Ascending aorta (tissue), 2 donors: Measurements from ENCODE around the gene STXBP5L. TPM values are rescaled to one million over a fixed set of nuclear protein-coding genes. Genes with fewer than 3 reads are reported as not detected.
"Not testable (repeated sequence)": the region's sequence is repeated elsewhere in the genome, so short reads cannot be mapped to it uniquely, and the experiment has no call there.

ENCODE experiments used
- DNase-seq, 2 donors: peaks; one replicate each; pipeline ENCODE4 v3.0.0-alpha.2; 2019; ENCODE audit warnings: low spot score in 2 of 2
- H3K27ac ChIP-seq, 2 donors: fragments of 200-600 bp; sonication (generic); one replicate each; pipeline ENCODE4 v1.5.1; 2016 to 2017; ENCODE audit warnings: mild to moderate bottlenecking in 1 of 2
- H3K27me3 ChIP-seq: fragments of 200-600 bp; sonication (generic); one replicate; pipeline ENCODE4 v1.5.1; 2017
- H3K36me3 ChIP-seq, 2 donors: fragments of 200-600 bp; sonication (generic); one replicate each; pipeline ENCODE4 v1.5.1; 2016
- H3K4me1 ChIP-seq, 2 donors: fragments of 200-600 bp; sonication (generic); one replicate each; pipeline ENCODE4 v1.5.1; 2016 to 2017; ENCODE audit warnings: mild to moderate bottlenecking in 1 of 2
- H3K4me3 ChIP-seq, 2 donors: fragments of 200-600 bp; sonication (generic); one replicate each; pipeline ENCODE4 v1.5.1; 2016 to 2017; ENCODE audit warnings: mild to moderate bottlenecking in 1 of 2
- H3K9me3 ChIP-seq, 2 donors: fragments of 200-600 bp; sonication (generic); one replicate each; pipeline ENCODE4 v1.5.1; 2016
- intact Hi-C: fragments of 100-400 bp; cut with DNase I; formaldehyde crosslinking; loops from one replicate; pipeline ENCODE4 v1.15.1; 2023
- total RNA-seq: library from RNA; depleted of rRNA; stranded (reverse); fragments of >200 nt; gene quantifications from one replicate; pipeline ENCODE4 v1.1.0, GENCODE V29; 2016
- TF ChIP-seq, protein P1 (sequence below), 3 experiments: fragments of 200-600 bp in 2 of 3; fragments of 450-650 bp in 1 of 3; sonication (generic) in 2 of 3; IDR thresholded peaks; one replicate each; pipeline ENCODE4 v1.5.1; 2016 to 2019; ENCODE audit warnings: antibody characterized with exemption in 3 of 3, mild to moderate bottlenecking in 1 of 3, moderate library complexity in 1 of 3

STXBP5L gene
- total RNA-seq, 1 donor from 2014 or later, result not detected

DNA sequence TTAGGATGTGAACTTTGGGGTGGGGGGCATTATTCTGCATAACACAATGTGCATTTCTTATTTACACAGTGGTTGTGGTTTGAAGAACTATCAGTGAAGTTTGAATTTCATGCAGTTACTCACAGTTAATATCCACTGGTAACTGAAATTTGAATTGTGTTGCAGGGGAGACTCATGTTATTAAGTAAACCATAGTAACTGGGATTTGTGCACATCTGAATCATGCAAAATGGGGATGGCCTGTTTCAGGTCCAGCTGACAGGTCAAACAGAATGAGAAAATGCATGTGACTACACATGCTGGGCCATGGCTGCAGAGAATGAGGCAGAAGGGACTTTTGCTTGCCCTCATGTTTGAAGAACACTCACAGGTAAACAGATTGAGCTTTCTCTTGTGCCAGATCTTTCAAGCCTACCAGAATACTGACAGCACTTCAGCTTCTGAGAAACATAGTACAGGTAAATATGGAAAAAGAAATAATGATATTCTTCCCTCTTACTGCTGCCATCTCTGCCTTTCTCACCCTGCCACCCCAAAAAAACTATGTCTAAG, 522.7 kb downstream of the STXBP5L start:
- intact Hi-C loops, result no loop called here
- Histone ChIP-seq H3K4me3 (no peak overlapping the region), H3K36me3 (no peaks in the 10 kb centered on the region), H3K4me1 (no peaks in the 10 kb centered on the region), H3K9me3 (no peaks in the 10 kb centered on the region), H3K27ac (no peak overlapping the region), H3K27me3 (no peaks in the 10 kb centered on the region)
- TF ChIP-seq, protein P1, sequence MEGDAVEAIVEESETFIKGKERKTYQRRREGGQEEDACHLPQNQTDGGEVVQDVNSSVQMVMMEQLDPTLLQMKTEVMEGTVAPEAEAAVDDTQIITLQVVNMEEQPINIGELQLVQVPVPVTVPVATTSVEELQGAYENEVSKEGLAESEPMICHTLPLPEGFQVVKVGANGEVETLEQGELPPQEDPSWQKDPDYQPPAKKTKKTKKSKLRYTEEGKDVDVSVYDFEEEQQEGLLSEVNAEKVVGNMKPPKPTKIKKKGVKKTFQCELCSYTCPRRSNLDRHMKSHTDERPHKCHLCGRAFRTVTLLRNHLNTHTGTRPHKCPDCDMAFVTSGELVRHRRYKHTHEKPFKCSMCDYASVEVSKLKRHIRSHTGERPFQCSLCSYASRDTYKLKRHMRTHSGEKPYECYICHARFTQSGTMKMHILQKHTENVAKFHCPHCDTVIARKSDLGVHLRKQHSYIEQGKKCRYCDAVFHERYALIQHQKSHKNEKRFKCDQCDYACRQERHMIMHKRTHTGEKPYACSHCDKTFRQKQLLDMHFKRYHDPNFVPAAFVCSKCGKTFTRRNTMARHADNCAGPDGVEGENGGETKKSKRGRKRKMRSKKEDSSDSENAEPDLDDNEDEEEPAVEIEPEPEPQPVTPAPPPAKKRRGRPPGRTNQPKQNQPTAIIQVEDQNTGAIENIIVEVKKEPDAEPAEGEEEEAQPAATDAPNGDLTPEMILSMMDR (IDR thresholded peaks at IDR 0.05), result no peak
- DNase-seq, result no peak

DNA sequence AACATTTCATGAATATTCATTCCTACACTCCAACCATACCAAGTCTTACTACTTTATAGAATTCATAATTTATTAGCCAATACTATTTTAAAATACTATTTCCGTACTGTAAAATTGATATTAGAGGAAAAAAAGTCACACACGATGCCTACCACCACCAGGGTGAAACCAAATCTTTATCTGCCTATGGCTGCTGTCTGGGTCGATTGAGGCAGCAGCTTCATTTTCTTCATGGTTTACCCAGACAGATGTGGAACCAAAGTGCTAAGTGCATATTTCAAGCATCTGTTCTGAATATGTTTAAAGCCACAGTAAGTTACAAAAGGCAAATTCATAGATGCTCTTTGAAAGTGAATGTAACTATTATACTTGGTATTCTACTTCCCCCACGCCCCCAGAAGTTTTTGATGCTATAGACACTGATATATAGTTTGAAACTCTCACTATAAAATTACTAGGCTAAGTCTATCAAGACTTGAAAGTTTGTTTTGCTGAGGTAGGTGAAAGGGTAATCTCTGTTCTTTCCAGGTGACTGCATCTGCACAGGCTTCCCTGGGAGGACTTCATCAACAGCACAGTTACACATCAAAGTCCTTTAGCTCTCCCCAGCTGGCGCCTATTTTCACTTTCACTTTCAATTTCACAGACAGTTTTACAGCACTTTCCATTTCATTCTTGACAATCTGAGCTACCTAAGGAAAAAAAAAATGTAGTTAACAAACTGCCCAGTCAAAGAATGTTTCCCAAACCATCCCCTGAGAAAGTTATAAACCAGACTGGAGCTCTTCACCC, 523.9 kb downstream of the STXBP5L start:
- no peaks in the 10 kb centered on the region for H3K27me3 ChIP-seq
- no peaks in the 10 kb centered on the region for H3K9me3 ChIP-seq
- peak overlapping the region; percentile 42 to 51 for H3K4me3 ChIP-seq
- intact Hi-C loops, result no loop called here
- H3K4me1 ChIP-seq, result no peaks in the 10 kb centered on the region
- no peaks in the 10 kb centered on the region for H3K36me3 ChIP-seq
- no peak overlapping the region for H3K27ac ChIP-seq
- no peak for DNase-seq
- TF ChIP-seq, protein P1 (IDR thresholded peaks at IDR 0.05), result no peak

DNA sequence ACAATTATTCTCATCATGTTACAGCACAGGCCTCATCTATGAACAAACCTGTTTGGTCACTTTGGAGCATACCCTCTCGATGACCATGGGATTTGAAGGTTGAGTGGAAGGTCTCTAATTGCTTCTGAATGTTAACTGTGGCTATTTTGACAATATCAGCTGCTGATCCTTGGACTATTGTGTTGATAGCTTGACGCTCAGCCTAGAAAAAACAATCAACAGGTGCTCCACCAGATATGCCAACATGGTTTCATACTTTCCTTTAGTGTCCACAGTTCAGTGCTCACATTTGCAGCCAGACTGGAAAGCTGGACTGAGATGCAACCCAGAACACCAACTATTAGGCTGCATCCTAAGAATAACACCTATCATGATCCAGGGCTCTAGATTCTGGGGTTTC, 528.1 kb downstream of the STXBP5L start:
- intact Hi-C loops, result no loop called here
- H3K4me1 ChIP-seq, result no peaks in the 10 kb centered on the region
- TF ChIP-seq, protein P1 (IDR thresholded peaks at IDR 0.05), result no peak
- DNase-seq, result no peak
- no peak overlapping the region for H3K4me3 ChIP-seq
- H3K36me3 ChIP-seq, result no peaks in the 10 kb centered on the region
- no peaks in the 10 kb centered on the region for H3K27me3 ChIP-seq
- H3K9me3 ChIP-seq, result no peaks in the 10 kb centered on the region
- H3K27ac ChIP-seq, result no peak overlapping the region

- DNase-seq, result no peak
- no peaks in the 10 kb centered on the region for H3K36me3 ChIP-seq
- TF ChIP-seq, protein P1 (IDR thresholded peaks at IDR 0.05), result no peak
- H3K27me3 ChIP-seq, result no peaks in the 10 kb centered on the region
- no peak overlapping the region for H3K4me3 ChIP-seq
- no peaks in the 10 kb centered on the region for H3K4me1 ChIP-seq
- H3K9me3 ChIP-seq, result no peaks in the 10 kb centered on the region
- intact Hi-C loops, result no loop called here
- no peak overlapping the region for H3K27ac ChIP-seq
Observed at GRCh38 chr3:121436641-121437040, 528.6 kb downstream of the STXBP5L start.

DNA sequence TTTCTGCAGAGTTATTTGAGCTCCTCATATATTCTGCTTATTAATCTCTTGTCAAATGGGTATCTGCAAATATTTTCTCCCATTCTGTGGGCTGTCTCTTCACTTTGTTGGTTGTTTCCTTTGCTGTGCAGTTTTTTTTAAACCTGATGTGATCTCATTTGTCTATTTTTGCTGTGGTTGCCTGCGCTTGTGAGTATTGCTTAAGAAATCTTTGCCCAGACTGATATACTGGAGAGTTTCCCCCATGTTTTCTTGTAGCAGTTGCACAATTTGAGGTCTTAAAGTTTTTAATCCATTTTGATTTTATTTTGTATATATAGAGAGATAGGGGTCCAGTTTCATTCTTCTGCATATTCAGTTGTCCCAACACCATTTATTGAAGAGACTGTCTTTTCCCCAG, 535.5 kb downstream of the STXBP5L start:
- DNase-seq, result no peak
- Histone ChIP-seq H3K36me3 (no peaks in the 10 kb centered on the region), H3K4me1 (no peaks in the 10 kb centered on the region), H3K27ac (no peak overlapping the region), H3K27me3 (no peaks in the 10 kb centered on the region), H3K9me3 (no peaks in the 10 kb centered on the region), H3K4me3 (no peak overlapping the region)
- intact Hi-C loops, result no loop called here
- TF ChIP-seq, protein P1 (IDR thresholded peaks at IDR 0.05), result no peak

- H3K4me1 ChIP-seq, intact Hi-C loops, H3K4me3 ChIP-seq, DNase-seq, H3K27me3 ChIP-seq, H3K27ac ChIP-seq, H3K9me3 ChIP-seq, H3K36me3 ChIP-seq: not testable (repeated sequence)
Observed at GRCh38 chr3:121451752-121452151, 543.7 kb downstream of the STXBP5L start.
